ENCODE measurements around the gene FGD3.

Gene FGD3

GRCh38 chr9:93035106-93035660, 87.9 kb downstream of the FGD3 start:
- no peak for DNase-seq

GRCh38 chr9:93035821-93036351, 88.6 kb downstream of the FGD3 start:
- DNase-seq, result no peak

GRCh38 chr9:93036887-93037475, 89.7 kb downstream of the FGD3 start:
- DNase-seq, result no peak

GRCh38 chr9:93037476-93037971, 90.2 kb downstream of the FGD3 start:
- DNase-seq, result no peak

- no peak for DNase-seq
Measured at GRCh38 chr9:93038918-93039317, 91.6 kb downstream of the FGD3 start.

GRCh38 chr9:93039456-93039855, 92.1 kb downstream of the FGD3 start:
- DNase-seq, result no peak

GRCh38 chr9:93039976-93040375, 92.7 kb downstream of the FGD3 start:
- DNase-seq, result no peak

GRCh38 chr9:93040409-93040808, 93.1 kb downstream of the FGD3 start:
- no peak for DNase-seq

GRCh38 chr9:93041108-93041802, 93.9 kb downstream of the FGD3 start:
- no peak for DNase-seq

- DNase-seq, result no peak
Measured at GRCh38 chr9:93043122-93043521, 95.8 kb downstream of the FGD3 start.

- DNase-seq, result no peak
Measured at GRCh38 chr9:93045521-93045920, 98.2 kb downstream of the FGD3 start.

GRCh38 chr9:93048566-93049448, 101.5 kb downstream of the FGD3 start:
- DNase-seq, result no peak

GRCh38 chr9:93049491-93049890, 102.2 kb downstream of the FGD3 start:
- DNase-seq, result no peak

GRCh38 chr9:93050231-93050630, 102.9 kb downstream of the FGD3 start:
- no peak for DNase-seq

- DNase-seq, result no peak
Measured at GRCh38 chr9:93051680-93052089, 104.4 kb downstream of the FGD3 start.

GRCh38 chr9:93052791-93053540, 105.6 kb downstream of the FGD3 start:
- no peak for DNase-seq

- no peak for DNase-seq
Measured at GRCh38 chr9:93053781-93054331, 106.5 kb downstream of the FGD3 start.

GRCh38 chr9:93054758-93055704, 107.7 kb downstream of the FGD3 start:
- DNase-seq, result no peak

- DNase-seq, result no peak
Measured at GRCh38 chr9:93057042-93057702, 109.8 kb downstream of the FGD3 start.

- DNase-seq, result no peak
Measured at GRCh38 chr9:93057703-93058354, 110.5 kb downstream of the FGD3 start.

All from GOT3 (cell line).